CD4-positive, alpha-beta T cell treated with Interleukin-1 beta for 1 hour (primary cell): ENCODE results near the gene CA10.

Source experiments
- DNase-seq, 2 donors: peaks; one replicate each; pipeline ENCODE4 v3.0.0-alpha.2; 2020 to 2022

Gene CA10

GRCh38 chr17:51946311-51946710, 212.2 kb downstream of the CA10 start:
- no peak for DNase-seq

GRCh38 chr17:51941272-51941671, 217.2 kb downstream of the CA10 start:
- no peak for DNase-seq

- DNase-seq, result no peak
Measured at GRCh38 chr17:51937264-51937663, 221.2 kb downstream of the CA10 start.

- DNase-seq, result no peak
Measured at GRCh38 chr17:51935477-51935876, 223.0 kb downstream of the CA10 start.

GRCh38 chr17:51933647-51934046, 224.9 kb downstream of the CA10 start:
- DNase-seq, result no peak

GRCh38 chr17:51926448-51926847, 232.1 kb downstream of the CA10 start:
- DNase-seq, result no peak

- no peak for DNase-seq
Measured at GRCh38 chr17:51921500-51921899, 237.0 kb downstream of the CA10 start.

GRCh38 chr17:51914577-51914976, 243.9 kb downstream of the CA10 start:
- DNase-seq, result no peak

GRCh38 chr17:51913491-51914205, 244.9 kb downstream of the CA10 start:
- no peak for DNase-seq

GRCh38 chr17:51912939-51913338, 245.6 kb downstream of the CA10 start:
- no peak for DNase-seq

- no peak for DNase-seq
Measured at GRCh38 chr17:51911237-51911636, 247.3 kb downstream of the CA10 start.

- no peak for DNase-seq
Measured at GRCh38 chr17:51909971-51910370, 248.5 kb downstream of the CA10 start.

- no peak for DNase-seq
Measured at GRCh38 chr17:51908841-51909537, 249.5 kb downstream of the CA10 start.

- no peak for DNase-seq
Measured at GRCh38 chr17:51907041-51907440, 251.5 kb downstream of the CA10 start.

GRCh38 chr17:51904379-51904778, 254.1 kb downstream of the CA10 start:
- no peak for DNase-seq

- no peak for DNase-seq
Measured at GRCh38 chr17:51901242-51901641, 257.3 kb downstream of the CA10 start.

GRCh38 chr17:51891936-51892335, 266.6 kb downstream of the CA10 start:
- no peak for DNase-seq

GRCh38 chr17:51890710-51891109, 267.8 kb downstream of the CA10 start:
- no peak for DNase-seq

- no peak for DNase-seq
Measured at GRCh38 chr17:51888816-51889215, 269.7 kb downstream of the CA10 start.

GRCh38 chr17:51876986-51877385, 281.5 kb downstream of the CA10 start:
- no peak for DNase-seq

GRCh38 chr17:51873302-51873701, 285.2 kb downstream of the CA10 start:
- DNase-seq, result no peak

GRCh38 chr17:51869387-51869786, 289.1 kb downstream of the CA10 start:
- DNase-seq, result no peak

- peak in 1 of 2 donors; percentile 6 for DNase-seq
Measured at GRCh38 chr17:51860954-51861561, 297.5 kb downstream of the CA10 start.

GRCh38 chr17:51857052-51857597, 301.4 kb downstream of the CA10 start:
- no peak for DNase-seq
